BJ (cell line): ENCODE measurements around the gene IPO4. TPM values are rescaled to one million over a fixed set of nuclear protein-coding genes. Genes with fewer than 3 reads are reported as not detected.

Source experiments
- CTCF ChIA-PET: fragments of 350-600 bp; formaldehyde crosslinking; extraction: SDS; loops from one replicate; lab custom pipeline; 2021; ENCODE audit warnings: antibody characterized with exemption, inconsistent platforms; lab: Yijun Ruan, JAX
- POLR2A ChIA-PET: fragments of 300-600 bp; sonication (Branson Sonifier 250); formaldehyde crosslinking; extraction: SDS; loops from one replicate; lab custom pipeline; 2021; ENCODE audit warnings: antibody characterized with exemption; lab: Charles Lee
- DNase-seq: peaks from one replicate; pipeline ENCODE4 v3.0.0-alpha.2; 2011; ENCODE audit warnings: low read depth
- H3K27me3 ChIP-seq: 2 replicates; pipeline ENCODE4 v1.6.0; 2011; ENCODE audit warnings: low read length; ENCODE audit not compliant: control insufficient read depth, insufficient read depth
- H3K36me3 ChIP-seq: 2 replicates; pipeline ENCODE4 v1.5.1; 2011; ENCODE audit warnings: low read length; ENCODE audit not compliant: control insufficient read depth, insufficient read depth
- H3K4me3 ChIP-seq: 2 replicates; pipeline ENCODE4 v1.5.1; 2011; ENCODE audit warnings: low read depth, mild to moderate bottlenecking, control low read depth, low read length
- CTCF ChIP-seq: IDR thresholded peaks from 2 replicates; pipeline ENCODE4 v1.5.1; 2011; ENCODE audit warnings: low read depth, mild to moderate bottlenecking, control low read depth, inconsistent platforms, low read length, moderate library complexity; ENCODE audit not compliant: insufficient read depth
- polyA plus RNA-seq: library from polyadenylated mRNA; depleted of rRNA; stranded (reverse); fragments of >200 nt; gene quantifications from 2 replicates; pipeline ENCODE4 v1.2.3, GENCODE V29; 2011

The IPO4 gene
- polyA plus RNA-seq, 1 experiment: 26.8 TPM

DNA sequence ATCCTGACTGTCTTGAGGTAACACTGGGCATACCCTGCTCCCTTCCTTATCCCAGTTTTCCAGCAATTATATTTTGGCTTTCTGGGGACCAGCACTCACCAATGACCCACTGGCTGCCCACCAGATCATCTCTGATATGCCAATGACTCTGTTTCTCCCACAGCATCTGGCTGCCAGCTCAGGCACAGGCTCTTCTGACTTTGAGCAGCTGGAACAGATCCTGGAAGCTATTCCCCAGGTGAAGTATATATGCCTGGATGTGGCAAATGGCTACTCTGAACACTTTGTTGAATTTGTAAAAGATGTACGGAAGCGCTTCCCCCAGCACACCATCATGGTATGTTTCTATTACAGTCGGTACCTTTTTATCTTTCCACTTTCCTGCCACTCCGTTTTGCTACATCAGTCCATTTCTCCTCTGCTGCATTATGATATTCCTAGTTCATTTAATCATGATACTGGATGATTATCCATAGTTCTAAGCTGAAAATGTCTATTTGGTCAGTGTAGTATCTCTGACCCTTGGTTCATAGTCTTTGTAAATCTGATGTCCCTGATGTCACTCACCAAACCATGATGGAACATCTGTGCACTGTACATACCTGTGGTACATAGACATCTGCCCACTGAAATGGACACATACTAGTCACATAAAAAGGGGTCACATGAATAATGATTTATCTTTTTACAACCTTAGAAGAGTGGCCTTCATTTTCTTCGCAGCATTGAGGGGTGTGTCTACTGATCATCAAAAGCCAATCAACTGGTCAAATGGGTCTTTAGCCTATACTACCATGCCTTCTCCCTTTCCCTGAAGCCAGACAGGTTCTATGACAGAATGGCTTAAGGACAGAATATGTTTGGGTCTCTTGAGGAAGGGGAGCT is 47.4 kb upstream of the IPO4 start:
- Histone ChIP-seq H3K36me3 (peaks cover 24% of the 10 kb centered on the region), H3K4me3 (no peak overlapping the region), H3K27me3 (no peaks in the 10 kb centered on the region)
- no peak for TF ChIP-seq CTCF
- ChIA-PET CTCF (interaction anchor here (0.6 to 2.0 kb wide), 6 partner anchors 14 to 75 kb away, joined by 3 to 9 read pairs (median 4); partner anchors contain the start of genes CIDEB and IRF9), POLR2A (no interaction called here)
- no peak for DNase-seq

- no peak overlapping the region for H3K4me3 ChIP-seq
- H3K27me3 ChIP-seq: no peaks in the 10 kb centered on the region
- no peak for DNase-seq
- peaks cover 10% of the 10 kb centered on the region for H3K36me3 ChIP-seq
- ChIA-PET CTCF (interaction anchor here (0.8 to 2.0 kb wide), 7 partner anchors 8 to 74 kb away, joined by 3 to 15 read pairs (median 7); partner anchors contain the start of genes CIDEB, IRF9 and TINF2), POLR2A (no interaction called here)
- TF ChIP-seq CTCF: no peak
Observed at GRCh38 chr14:24234095-24235005, 45.7 kb upstream of the IPO4 start.

DNA sequence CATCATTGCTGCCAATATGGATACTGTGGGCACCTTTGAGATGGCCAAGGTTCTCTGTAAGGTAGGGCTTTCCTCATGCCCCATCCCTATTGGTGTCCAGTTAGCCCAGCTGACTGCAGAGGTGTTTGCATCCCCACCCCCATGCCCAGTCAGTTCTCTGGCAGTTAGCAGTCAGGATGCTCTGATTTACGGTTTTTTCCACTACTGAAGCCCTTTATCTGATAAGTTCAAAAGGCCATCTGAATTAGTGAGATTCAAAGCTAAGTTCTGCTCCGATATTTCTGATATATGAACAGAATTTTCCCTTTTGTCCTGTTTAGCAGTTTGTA is 44.9 kb upstream of the IPO4 start:
- DNase-seq: no peak
- TF ChIP-seq CTCF: no peak
- H3K4me3 ChIP-seq: peak overlapping the region; percentile 62
- peaks cover 8% of the 10 kb centered on the region; the same call in 1 of the 2 replicates for H3K36me3 ChIP-seq
- POLR2A ChIA-PET: no interaction called here
- CTCF ChIA-PET: interaction anchor here (1.1 to 1.6 kb wide), 2 partner anchors 9 to 17 kb away, joined by 4 to 15 read pairs; partner anchors contain the start of gene TINF2
- no peaks in the 10 kb centered on the region for H3K27me3 ChIP-seq

DNA sequence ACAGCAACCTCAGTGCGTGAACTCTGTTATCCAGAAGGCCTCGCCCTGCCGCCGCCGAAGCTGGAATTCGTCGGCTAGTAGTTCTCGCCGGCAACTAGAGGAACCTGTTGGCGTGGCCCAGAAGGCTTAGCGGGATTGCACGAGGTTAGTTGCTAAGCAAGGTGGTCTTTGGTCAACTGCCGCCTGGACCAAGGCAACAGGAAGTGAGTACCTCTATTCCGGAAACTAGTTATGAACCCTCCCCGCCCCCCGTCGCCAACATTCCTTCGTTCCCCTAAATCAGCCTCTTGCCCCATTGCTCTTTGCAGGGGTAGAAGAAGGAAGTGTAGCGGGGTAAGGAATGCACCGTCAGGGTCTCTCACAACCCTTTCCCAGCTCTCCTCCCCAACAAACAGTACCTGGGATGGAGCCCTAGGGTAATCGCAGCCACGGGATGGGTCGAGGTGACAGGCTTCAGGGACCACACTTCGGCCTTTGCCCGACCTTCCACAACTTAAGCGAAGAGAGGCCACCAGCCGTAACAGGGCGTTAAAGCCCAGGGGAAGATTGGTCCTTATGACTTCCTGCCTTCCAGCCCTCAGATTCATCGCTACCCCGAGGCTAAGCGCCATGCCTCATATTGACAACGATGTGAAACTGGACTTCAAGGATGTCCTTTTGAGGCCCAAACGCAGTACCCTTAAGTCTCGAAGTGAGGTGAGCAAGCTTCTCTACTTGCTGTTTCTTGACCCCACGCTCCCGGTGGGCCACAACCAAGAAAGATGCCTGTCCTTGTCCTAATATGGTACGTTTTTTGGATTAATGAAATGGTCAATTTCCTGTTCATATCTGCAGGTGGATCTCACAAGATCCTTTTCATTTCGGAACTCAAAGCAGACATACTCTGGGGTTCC is 44.3 kb upstream of the IPO4 start, which contains the start of gene GMPR2:
TSS of gene GMPR2 (plus strand) at position 285 of the 893 bp plus-strand sequence. CDS start at position 610, 325 bp downstream.
- POLR2A ChIA-PET: no interaction called here
- H3K27me3 ChIP-seq: no peaks in the 10 kb centered on the region
- no peak for DNase-seq
- peaks cover 4% of the 10 kb centered on the region for H3K36me3 ChIP-seq
- H3K4me3 ChIP-seq: peak within 1 kb of the TSS; percentile 62
- TF ChIP-seq CTCF: no peak
- CTCF ChIA-PET: interaction anchor here (0.8 to 1.6 kb wide), 4 partner anchors 9 to 64 kb away, joined by 3 to 15 read pairs (median 4); partner anchors contain the start of genes RABGGTA and TINF2
